ENCODE data around the gene SLC51A.

GRCh38 chr3:196281962-196282361, 65.6 kb downstream of the SLC51A start:
- TF ChIP-seq, protein P1, sequence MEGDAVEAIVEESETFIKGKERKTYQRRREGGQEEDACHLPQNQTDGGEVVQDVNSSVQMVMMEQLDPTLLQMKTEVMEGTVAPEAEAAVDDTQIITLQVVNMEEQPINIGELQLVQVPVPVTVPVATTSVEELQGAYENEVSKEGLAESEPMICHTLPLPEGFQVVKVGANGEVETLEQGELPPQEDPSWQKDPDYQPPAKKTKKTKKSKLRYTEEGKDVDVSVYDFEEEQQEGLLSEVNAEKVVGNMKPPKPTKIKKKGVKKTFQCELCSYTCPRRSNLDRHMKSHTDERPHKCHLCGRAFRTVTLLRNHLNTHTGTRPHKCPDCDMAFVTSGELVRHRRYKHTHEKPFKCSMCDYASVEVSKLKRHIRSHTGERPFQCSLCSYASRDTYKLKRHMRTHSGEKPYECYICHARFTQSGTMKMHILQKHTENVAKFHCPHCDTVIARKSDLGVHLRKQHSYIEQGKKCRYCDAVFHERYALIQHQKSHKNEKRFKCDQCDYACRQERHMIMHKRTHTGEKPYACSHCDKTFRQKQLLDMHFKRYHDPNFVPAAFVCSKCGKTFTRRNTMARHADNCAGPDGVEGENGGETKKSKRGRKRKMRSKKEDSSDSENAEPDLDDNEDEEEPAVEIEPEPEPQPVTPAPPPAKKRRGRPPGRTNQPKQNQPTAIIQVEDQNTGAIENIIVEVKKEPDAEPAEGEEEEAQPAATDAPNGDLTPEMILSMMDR (IDR thresholded peaks at IDR 0.05 in 8 of 11, conservative IDR thresholded peaks at IDR 0.05 in 3 of 11), result no peak
- TF ChIP-seq POLR2A (IDR thresholded peaks at IDR 0.05), result no peak

Measured in spleen (tissue), 7 donors.